HepG2 (cell line): ENCODE measurements around the gene CCDC88B. TPM values are rescaled to one million over a fixed set of nuclear protein-coding genes. Genes with fewer than 3 reads are reported as not detected.

ENCODE experiments used
- ATAC-seq: fragments of 200-7000 bp; cut with Tn5 transposase; 3 replicates; pipeline ENCODE4 v1.9.1; 2020; ENCODE audit warnings: mild to moderate bottlenecking, moderate library complexity
- BruUV-seq: library from RNA; stranded (reverse); fragments of 400-500 nt; replicated peaks from 2 replicates; lab custom pipeline; 2021; lab: Mats Ljungman, UMichigan
- CTCF ChIA-PET: fragments of 300-600 bp; formaldehyde crosslinking; extraction: SDS; loops from one replicate; lab custom pipeline; 2021; ENCODE audit warnings: low total read pairs, inconsistent platforms, low intra/inter-chr PET ratio; lab: Yijun Ruan, JAX
- POLR2A ChIA-PET: fragments of 350-600 bp; sonication (Branson Sonifier 250); formaldehyde crosslinking; loops from one replicate; lab custom pipeline; 2020; ENCODE audit warnings: antibody characterized with exemption, inconsistent platforms; lab: Yijun Ruan, JAX
- DNase-seq: peaks from one replicate; pipeline ENCODE4 v3.0.0-alpha.2; 2015; ENCODE audit warnings: low spot score
- FAIRE-seq: peaks from 3 replicates; lab custom pipeline; 2011; peaks lifted over from hg19 to GRCh38; lab: Jason Lieb, UNC
- H2AFZ ChIP-seq: one replicate; pipeline ENCODE4 v1.6.1; 2011; ENCODE audit warnings: low read length, inconsistent platforms
- H3K27ac ChIP-seq: fragments of 300-600 bp; 3 replicates; pipeline ENCODE4 v1.8.0; 2011; ENCODE audit warnings: mixed run types, mild to moderate bottlenecking, mixed read lengths, low read length, inconsistent platforms; ENCODE audit not compliant: insufficient read depth; ENCODE audit errors: extremely low read length
- H3K27me3 ChIP-seq, 2 experiments: fragments of 200-600 bp in 1 of 2; 2 replicates in 1 of 2; 3 replicates in 1 of 2; pipeline versions ENCODE4 v1.6.0 to v1.8.0; 2011; ENCODE audit warnings: low read length in 2 of 2, mild to moderate bottlenecking in 2 of 2, moderate library complexity in 2 of 2, inconsistent platforms in 1 of 2; ENCODE audit not compliant: insufficient read depth in 2 of 2, control insufficient read depth in 1 of 2
- H3K36me3 ChIP-seq, 2 experiments: fragments of 200-600 bp in 1 of 2; replicated peaks in 1 of 2; 2 replicates in 1 of 2; 3 replicates in 1 of 2; pipeline versions ENCODE4 v1.5.1 to v1.8.0; 2011; ENCODE audit warnings: low read length in 2 of 2, inconsistent platforms in 1 of 2; ENCODE audit not compliant: insufficient read depth in 2 of 2, control insufficient read depth in 1 of 2
- H3K4me1 ChIP-seq: 2 replicates; pipeline ENCODE4 v1.5.1; 2012; ENCODE audit warnings: low read length, inconsistent platforms; ENCODE audit not compliant: insufficient read depth
- H3K4me2 ChIP-seq: 2 replicates; pipeline ENCODE4 v1.6.0; 2011; ENCODE audit warnings: low read depth, low read length, inconsistent platforms
- H3K4me3 ChIP-seq, 3 experiments: fragments of 200-600 bp in 1 of 3; sonication (generic), shearing (Covaris generic) in 1 of 3; replicated peaks in 1 of 3; 2 replicates each; pipeline ENCODE4 v1.5.1; 2011 to 2016; ENCODE audit warnings: low read length in 3 of 3, inconsistent platforms in 2 of 3, low read depth in 2 of 3, mild to moderate bottlenecking in 2 of 3, control low read depth in 1 of 3, mixed read lengths in 1 of 3; ENCODE audit not compliant: insufficient read depth in 1 of 3
- H3K79me2 ChIP-seq: one replicate; pipeline ENCODE4 v1.6.1; 2011; ENCODE audit warnings: low read length, inconsistent platforms; ENCODE audit not compliant: insufficient read depth
- H3K9ac ChIP-seq: 2 replicates; pipeline ENCODE4 v1.6.0; 2011; ENCODE audit warnings: mild to moderate bottlenecking, low read depth, low read length, inconsistent platforms; ENCODE audit not compliant: insufficient read depth
- H3K9me3 ChIP-seq: 2 replicates; pipeline ENCODE4 v1.5.1; 2012; ENCODE audit warnings: mild to moderate bottlenecking, low read length
- H4K20me1 ChIP-seq: 2 replicates; pipeline ENCODE4 v1.6.0; 2011; ENCODE audit warnings: inconsistent platforms, mild to moderate bottlenecking, low read length, moderate library complexity; ENCODE audit not compliant: insufficient read depth
- ATAD3A ChIP-seq: sonication (generic); formaldehyde crosslinking; IDR thresholded peaks from 2 replicates; pipeline ENCODE4 v1.4.0; 2020; ENCODE audit warnings: missing genetic modification reagents
- FOXP1 ChIP-seq, 2 experiments: fragments of 450-650 bp in 1 of 2; IDR thresholded peaks; 2 replicates each; pipeline ENCODE4 v1.6.1; 2017 to 2018; ENCODE audit warnings: antibody characterized with exemption in 1 of 2
- GTF2F1 ChIP-seq: fragments of 150-350 bp; IDR thresholded peaks from 2 replicates; pipeline ENCODE4 v1.6.1; 2014; ENCODE audit warnings: low read length
- KDM2A ChIP-seq: sonication (generic); formaldehyde crosslinking; IDR thresholded peaks from 2 replicates; pipeline ENCODE4 v1.4.0; 2020; ENCODE audit warnings: low read depth, missing genetic modification reagents, borderline replicate concordance
- SSRP1 ChIP-seq: IDR thresholded peaks from 2 replicates; pipeline ENCODE4 v1.6.1; 2016; ENCODE audit warnings: control low read depth
- TP53 ChIP-seq: sonication (generic); formaldehyde crosslinking; conservative IDR thresholded peaks from 2 replicates; pipeline ENCODE4 v1.4.0; 2020; ENCODE audit warnings: missing genetic modification reagents
- ZFP37 ChIP-seq: sonication (generic); formaldehyde crosslinking; IDR thresholded peaks from 2 replicates; pipeline ENCODE4 v1.4.0; 2020; ENCODE audit warnings: missing genetic modification reagents, borderline replicate concordance
- ZMYM2 ChIP-seq: sonication (generic); formaldehyde crosslinking; IDR thresholded peaks from 2 replicates; pipeline ENCODE4 v1.8.0; 2022; ENCODE audit warnings: mild to moderate bottlenecking, missing genetic modification reagents
- ZNF329 ChIP-seq: sonication (generic); formaldehyde crosslinking; IDR thresholded peaks from 2 replicates; pipeline ENCODE4 v1.9.0; 2021; ENCODE audit warnings: low read depth, mild to moderate bottlenecking, missing genetic modification reagents
- ZNF761 ChIP-seq: sonication (generic); formaldehyde crosslinking; conservative IDR thresholded peaks from 2 replicates; pipeline ENCODE4 v1.4.0; 2020; ENCODE audit warnings: mild to moderate bottlenecking, missing genetic modification reagents
- ZNF777 ChIP-seq: sonication (generic); formaldehyde crosslinking; IDR thresholded peaks from 2 replicates; pipeline ENCODE4 v1.4.0; 2020; ENCODE audit warnings: missing genetic modification reagents
- WGBS: methylation state at CpG from one replicate; pipeline ENCODE4 v1.1.6; 2017; ENCODE audit warnings: low lambda C conversion rate; 5-methylcytosine and 5-hydroxymethylcytosine counted together
- in situ Hi-C: cut with HindIII; loops from 2 replicates; pipeline ENCODE4 v1.10.0; 2017; ENCODE audit warnings: low pct_unique_long_range_greater_than_20kb; ENCODE audit not compliant: extremely low pct_ligation_motif_present
- intact Hi-C: fragments of 100-400 bp; cut with micrococcal nuclease; formaldehyde crosslinking; loops from one replicate; pipeline ENCODE4 v1.10.0; 2022; ENCODE audit not compliant: unreplicated experiment
- polyA plus RNA-seq, 8 experiments: library from polyadenylated mRNA; depleted of rRNA in 3 of 8; stranded (reverse) in 7 of 8; unstranded in 1 of 8; fragments of >200 nt; fragmentation: Illumina TruSeq in 4 of 8; extraction: Trizol in 4 of 8; gene quantifications; 2 replicates each; pipeline versions ENCODE4 v1.2.1 to v1.2.3, GENCODE V29; 2011 to 2016; ENCODE audit warnings: low read depth in 4 of 8, missing spikeins in 1 of 8, mixed read lengths in 1 of 8; ENCODE audit not compliant: insufficient read depth in 1 of 8
- total RNA-seq, 5 experiments: library from RNA; depleted of rRNA; stranded (reverse); fragments of >200 nt; fragmentation: Illumina TruSeq; extraction: Trizol; gene quantifications; 2 replicates each; pipeline ENCODE4 v1.2.3, GENCODE V29; 2016; ENCODE audit warnings: low read depth in 1 of 5
- TF ChIP-seq, protein P1 (sequence below), 2 experiments: sonication (generic) in 1 of 2; formaldehyde crosslinking in 1 of 2; IDR thresholded peaks; 2 replicates each; pipeline versions ENCODE4 v1.4.0 to v1.6.1; 2018 to 2020; ENCODE audit warnings: missing genetic modification reagents in 2 of 2, borderline replicate concordance in 1 of 2, low read depth in 1 of 2, mild to moderate bottlenecking in 1 of 2, missing biosample characterization in 1 of 2
- TF ChIP-seq, protein P2 (sequence below): sonication (generic); formaldehyde crosslinking; IDR thresholded peaks from 2 replicates; pipeline ENCODE4 v1.5.1; 2020; ENCODE audit warnings: mild to moderate bottlenecking, missing genetic modification reagents, borderline replicate concordance
- TF ChIP-seq, protein P3 (sequence below): sonication (generic); formaldehyde crosslinking; IDR thresholded peaks from 2 replicates; pipeline ENCODE4 v1.5.0; 2020; ENCODE audit warnings: missing genetic modification reagents
- TF ChIP-seq, protein P4 (sequence below): sonication (generic); formaldehyde crosslinking; IDR thresholded peaks from 2 replicates; pipeline ENCODE4 v1.5.0; 2020; ENCODE audit warnings: mild to moderate bottlenecking, missing genetic modification reagents

Gene CCDC88B
- total and polyA plus RNA-seq, 2 of the 13 experiments (the other 11 are each of a cell fraction or from before 2014, with no cell fraction given), result 3.6 to 4.8 TPM

DNA sequence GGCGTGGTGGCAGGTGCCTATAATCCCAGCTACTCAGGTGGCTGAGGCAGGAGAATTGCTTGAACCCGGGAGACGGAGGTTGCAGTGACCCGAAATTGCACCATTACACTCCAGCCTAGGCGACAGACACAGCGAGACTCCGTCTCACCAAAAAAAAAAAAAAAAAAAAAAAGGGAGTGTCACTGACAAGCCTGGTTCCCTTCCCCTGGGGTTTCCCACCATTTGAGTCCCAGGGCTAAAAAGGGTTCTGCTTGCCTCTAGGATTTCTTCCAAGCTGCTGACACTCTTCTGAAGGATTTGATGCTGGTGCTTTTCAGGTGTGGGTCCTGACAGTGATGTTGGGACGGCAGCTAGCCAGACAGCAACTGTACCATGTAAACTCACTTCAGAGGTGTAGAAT is 1.3 kb upstream of the CCDC88B start:
- ATAC-seq (no peak), DNase-seq (no peak), FAIRE-seq (no peak)
- Histone ChIP-seq H3K9me3 (no peaks in the 10 kb centered on the region), H3K4me3 (no peak overlapping the region), H3K36me3 (no peaks in the 10 kb centered on the region), H3K27me3 (peaks cover 5 to 36% of the 10 kb centered on the region in 2 experiments; a peak in 3 of 5 replicates), H2AFZ (no peak overlapping the region), H3K79me2 (no peaks in the 10 kb centered on the region), H3K4me1 (peaks cover 31% of the 10 kb centered on the region), H3K27ac (no peak overlapping the region), H3K4me2 (no peak overlapping the region), H3K9ac (no peak overlapping the region), H4K20me1 (no peaks in the 10 kb centered on the region)
- intact Hi-C loops, result no loop called here
- ChIA-PET POLR2A (no interaction called here), CTCF (no interaction called here)
- WGBS, result 41% methylated on average over 8 of the region's 8 CpGs
- in situ Hi-C loops, result no loop called here
- TF ChIP-seq ZMYM2 (CRISPR knock-in tag) (no peak), ATAD3A (CRISPR knock-in tag) (no peak), ZFP37 (CRISPR knock-in tag) (no peak), GTF2F1 (no peak), ZNF761 (CRISPR knock-in tag) (no peak), SSRP1 (CRISPR knock-in tag) (no peak), TP53 (CRISPR knock-in tag) (no peak), ZNF329 (CRISPR knock-in tag) (no peak), KDM2A (CRISPR knock-in tag) (no peak), ZNF777 (CRISPR knock-in tag) (no peak), FOXP1 (IDR thresholded peaks at IDR 0.05) (no peak), FOXP1 (CRISPR knock-in tag; IDR thresholded peaks at IDR 0.05) (no peak)
- TF ChIP-seq, protein P1, sequence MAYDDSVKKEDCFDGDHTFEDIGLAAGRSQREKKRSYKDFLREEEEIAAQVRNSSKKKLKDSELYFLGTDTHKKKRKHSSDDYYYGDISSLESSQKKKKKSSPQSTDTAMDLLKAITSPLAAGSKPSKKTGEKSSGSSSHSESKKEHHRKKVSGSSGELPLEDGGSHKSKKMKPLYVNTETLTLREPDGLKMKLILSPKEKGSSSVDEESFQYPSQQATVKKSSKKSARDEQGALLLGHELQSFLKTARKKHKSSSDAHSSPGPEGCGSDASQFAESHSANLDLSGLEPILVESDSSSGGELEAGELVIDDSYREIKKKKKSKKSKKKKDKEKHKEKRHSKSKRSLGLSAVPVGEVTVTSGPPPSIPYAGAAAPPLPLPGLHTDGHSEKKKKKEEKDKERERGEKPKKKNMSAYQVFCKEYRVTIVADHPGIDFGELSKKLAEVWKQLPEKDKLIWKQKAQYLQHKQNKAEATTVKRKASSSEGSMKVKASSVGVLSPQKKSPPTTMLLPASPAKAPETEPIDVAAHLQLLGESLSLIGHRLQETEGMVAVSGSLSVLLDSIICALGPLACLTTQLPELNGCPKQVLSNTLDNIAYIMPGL (CRISPR knock-in tag; IDR thresholded peaks at IDR 0.05; ENCODE audit: borderline replicate concordance in 1 of 2, low read depth in 1 of 2), result no peak
- TF ChIP-seq, protein P2, sequence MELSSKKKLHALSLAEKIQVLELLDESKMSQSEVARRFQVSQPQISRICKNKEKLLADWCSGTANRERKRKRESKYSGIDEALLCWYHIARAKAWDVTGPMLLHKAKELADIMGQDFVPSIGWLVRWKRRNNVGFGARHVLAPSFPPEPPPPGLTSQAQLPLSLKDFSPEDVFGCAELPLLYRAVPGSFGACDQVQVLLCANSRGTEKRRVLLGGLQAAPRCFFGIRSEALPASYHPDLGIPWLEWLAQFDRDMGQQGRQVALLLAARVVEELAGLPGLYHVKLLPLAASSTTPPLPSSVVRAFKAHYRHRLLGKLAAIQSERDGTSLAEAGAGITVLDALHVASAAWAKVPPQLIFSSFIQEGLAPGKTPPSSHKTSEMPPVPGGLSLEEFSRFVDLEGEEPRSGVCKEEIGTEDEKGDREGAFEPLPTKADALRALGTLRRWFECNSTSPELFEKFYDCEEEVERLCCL (CRISPR knock-in tag), result no peak
- TF ChIP-seq, protein P3, sequence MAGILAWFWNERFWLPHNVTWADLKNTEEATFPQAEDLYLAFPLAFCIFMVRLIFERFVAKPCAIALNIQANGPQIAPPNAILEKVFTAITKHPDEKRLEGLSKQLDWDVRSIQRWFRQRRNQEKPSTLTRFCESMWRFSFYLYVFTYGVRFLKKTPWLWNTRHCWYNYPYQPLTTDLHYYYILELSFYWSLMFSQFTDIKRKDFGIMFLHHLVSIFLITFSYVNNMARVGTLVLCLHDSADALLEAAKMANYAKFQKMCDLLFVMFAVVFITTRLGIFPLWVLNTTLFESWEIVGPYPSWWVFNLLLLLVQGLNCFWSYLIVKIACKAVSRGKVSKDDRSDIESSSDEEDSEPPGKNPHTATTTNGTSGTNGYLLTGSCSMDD (CRISPR knock-in tag), result no peak
- TF ChIP-seq, protein P4, sequence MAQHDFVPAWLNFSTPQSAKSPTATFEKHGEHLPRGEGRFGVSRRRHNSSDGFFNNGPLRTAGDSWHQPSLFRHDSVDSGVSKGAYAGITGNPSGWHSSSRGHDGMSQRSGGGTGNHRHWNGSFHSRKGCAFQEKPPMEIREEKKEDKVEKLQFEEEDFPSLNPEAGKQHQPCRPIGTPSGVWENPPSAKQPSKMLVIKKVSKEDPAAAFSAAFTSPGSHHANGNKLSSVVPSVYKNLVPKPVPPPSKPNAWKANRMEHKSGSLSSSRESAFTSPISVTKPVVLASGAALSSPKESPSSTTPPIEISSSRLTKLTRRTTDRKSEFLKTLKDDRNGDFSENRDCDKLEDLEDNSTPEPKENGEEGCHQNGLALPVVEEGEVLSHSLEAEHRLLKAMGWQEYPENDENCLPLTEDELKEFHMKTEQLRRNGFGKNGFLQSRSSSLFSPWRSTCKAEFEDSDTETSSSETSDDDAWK, result no peak
- no TSS peak for BruUV-seq
